HEK293 (cell line): Measurements from ENCODE around the gene EYA2.

Experiments used
- CTCF ChIP-seq: fragments of 450-650 bp; formaldehyde crosslinking; IDR thresholded peaks from 2 replicates; pipeline ENCODE4 v1.5.1; 2016; ENCODE audit warnings: missing biosample characterization, missing genetic modification characterization
- OSR2 ChIP-seq: fragments of 450-650 bp; formaldehyde crosslinking; IDR thresholded peaks from 2 replicates; pipeline ENCODE4 v1.5.1; 2016; ENCODE audit warnings: missing biosample characterization, missing genetic modification characterization
- SALL2 ChIP-seq: fragments of 450-650 bp; formaldehyde crosslinking; IDR thresholded peaks from 2 replicates; pipeline ENCODE4 v1.5.0; 2017; ENCODE audit warnings: missing biosample characterization, mild to moderate bottlenecking, missing genetic modification characterization, borderline replicate concordance
- ZNF114 ChIP-seq: fragments of 450-650 bp; formaldehyde crosslinking; IDR thresholded peaks from 2 replicates; pipeline ENCODE4 v1.5.0; 2017; ENCODE audit warnings: missing biosample characterization, missing genetic modification characterization

GRCh38 chr20:47018381-47018780, 123.7 kb downstream of the EYA2 start:
- TF ChIP-seq ZNF114 (tag by site-specific recombination) (no peak), CTCF (tag by site-specific recombination) (no peak), OSR2 (tag by site-specific recombination) (no peak), SALL2 (no peak)
